ENCODE results near the gene ATAD1.
"Not testable (repeated sequence)": the region's sequence is repeated elsewhere in the genome, so short reads cannot be mapped to it uniquely, and the experiment has no call there.

- TF ChIP-seq CTCF, POLR2AphosphoS5 (IDR thresholded peaks at IDR 0.05): not testable (repeated sequence)
Observed at GRCh38 chr10:87829051-87829450, 11.0 kb upstream of the ATAD1 start.

All from gastroesophageal sphincter (tissue), 3 donors.